Fibroblast of villous mesenchyme (primary cell): ENCODE results near the gene R3HDM4. TPM values are rescaled to one million over a fixed set of nuclear protein-coding genes. Genes with fewer than 3 reads are reported as not detected.

ENCODE experiments used
- DNase-seq: peaks from one replicate; pipeline ENCODE4 v3.0.0-alpha.2; 2010; ENCODE audit warnings: low read depth
- H3K4me3 ChIP-seq: 2 replicates; pipeline ENCODE4 v1.5.1; 2011; ENCODE audit warnings: low read depth, mild to moderate bottlenecking, low read length
- total RNA-seq: library from RNA; depleted of rRNA; stranded (reverse); fragments of >200 nt; gene quantifications from 2 replicates; pipeline ENCODE4 v1.2.3, GENCODE V29; 2012
- TF ChIP-seq, protein P1 (sequence below): IDR thresholded peaks from 2 replicates; pipeline ENCODE4 v1.5.1; 2012; ENCODE audit warnings: low read depth, mild to moderate bottlenecking, low read length; ENCODE audit not compliant: insufficient read depth

Gene R3HDM4
- total RNA-seq, 1 donor: 26.3 TPM

- no peak for DNase-seq
- H3K4me3 ChIP-seq: no peak overlapping the region
- TF ChIP-seq, protein P1, sequence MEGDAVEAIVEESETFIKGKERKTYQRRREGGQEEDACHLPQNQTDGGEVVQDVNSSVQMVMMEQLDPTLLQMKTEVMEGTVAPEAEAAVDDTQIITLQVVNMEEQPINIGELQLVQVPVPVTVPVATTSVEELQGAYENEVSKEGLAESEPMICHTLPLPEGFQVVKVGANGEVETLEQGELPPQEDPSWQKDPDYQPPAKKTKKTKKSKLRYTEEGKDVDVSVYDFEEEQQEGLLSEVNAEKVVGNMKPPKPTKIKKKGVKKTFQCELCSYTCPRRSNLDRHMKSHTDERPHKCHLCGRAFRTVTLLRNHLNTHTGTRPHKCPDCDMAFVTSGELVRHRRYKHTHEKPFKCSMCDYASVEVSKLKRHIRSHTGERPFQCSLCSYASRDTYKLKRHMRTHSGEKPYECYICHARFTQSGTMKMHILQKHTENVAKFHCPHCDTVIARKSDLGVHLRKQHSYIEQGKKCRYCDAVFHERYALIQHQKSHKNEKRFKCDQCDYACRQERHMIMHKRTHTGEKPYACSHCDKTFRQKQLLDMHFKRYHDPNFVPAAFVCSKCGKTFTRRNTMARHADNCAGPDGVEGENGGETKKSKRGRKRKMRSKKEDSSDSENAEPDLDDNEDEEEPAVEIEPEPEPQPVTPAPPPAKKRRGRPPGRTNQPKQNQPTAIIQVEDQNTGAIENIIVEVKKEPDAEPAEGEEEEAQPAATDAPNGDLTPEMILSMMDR: no peak
Measured at GRCh38 chr19:890831-891230, 22.2 kb downstream of the R3HDM4 start.

- no peak for DNase-seq
- H3K4me3 ChIP-seq: no peak overlapping the region
- TF ChIP-seq, protein P1: no peak
Measured at GRCh38 chr19:889662-890295, 23.2 kb downstream of the R3HDM4 start.

GRCh38 chr19:888581-889385 is 24.2 kb downstream of the R3HDM4 start:
- TF ChIP-seq, protein P1: no peak
- no peak overlapping the region for H3K4me3 ChIP-seq
- no peak for DNase-seq

GRCh38 chr19:887599-887998 is 25.4 kb downstream of the R3HDM4 start:
- DNase-seq: no peak
- H3K4me3 ChIP-seq: no peak overlapping the region
- TF ChIP-seq, protein P1: no peak

DNA sequence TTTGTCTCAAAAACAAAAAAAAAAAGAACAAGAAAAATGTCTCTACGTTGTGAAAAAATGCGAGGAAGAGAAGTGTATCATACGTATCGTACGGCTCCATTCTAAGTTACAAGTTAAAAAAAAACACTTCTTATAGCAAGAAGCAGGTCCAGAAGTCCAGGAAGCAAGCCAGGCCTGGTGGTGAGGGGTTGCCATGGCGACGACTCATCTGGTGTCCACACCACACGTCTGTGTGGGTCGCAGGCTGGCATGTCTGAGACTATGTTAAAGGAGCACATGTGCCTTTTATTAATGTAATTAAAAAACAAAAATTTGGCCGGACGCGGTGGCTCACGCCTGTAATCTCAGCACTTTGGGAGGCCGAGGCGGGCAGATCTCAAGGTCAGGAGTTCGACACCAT is 25.9 kb downstream of the R3HDM4 start:
- DNase-seq: peak; percentile 45
- H3K4me3 ChIP-seq: no peak overlapping the region

DNA sequence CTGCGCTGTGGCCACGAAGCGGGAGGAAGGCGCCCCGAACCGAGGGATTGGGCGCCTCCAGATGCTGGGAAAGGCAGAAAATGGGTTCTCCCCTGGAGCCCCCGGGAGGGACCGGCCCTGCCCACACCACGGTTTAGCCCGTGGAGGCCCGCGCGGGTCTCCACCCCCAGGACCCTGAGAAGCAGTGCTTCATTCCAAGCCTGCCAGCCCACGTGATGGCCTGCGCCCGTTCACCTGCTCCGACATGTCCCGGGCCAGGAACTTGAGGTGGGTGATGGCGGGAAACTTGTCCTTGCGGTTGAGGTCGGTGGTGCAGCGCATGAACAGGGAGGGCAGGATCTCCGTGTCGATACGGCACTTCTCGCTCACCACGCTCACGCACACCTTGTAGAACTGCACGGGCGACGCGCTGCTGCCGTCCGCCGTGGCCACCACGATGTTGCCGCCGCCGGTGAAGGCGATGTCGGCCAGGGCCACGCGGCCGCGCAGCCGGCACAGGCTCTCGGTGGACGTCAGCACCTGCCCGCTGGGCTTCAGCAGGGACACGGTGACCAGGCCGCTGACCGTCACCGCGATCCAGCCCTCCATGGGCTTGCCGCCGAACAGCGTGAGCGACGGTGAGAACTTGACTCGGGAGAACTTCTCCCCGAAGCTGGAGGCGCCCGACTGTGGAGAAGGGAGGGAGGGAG is 27.3 kb downstream of the R3HDM4 start:
- no peak overlapping the region for H3K4me3 ChIP-seq
- DNase-seq: no peak
- TF ChIP-seq, protein P1: no peak

More for the DNA sequence above, 25.9 kb downstream of the R3HDM4 start:
- TF ChIP-seq, protein P1: no peak
